Panc1 (cell line): ENCODE data around the gene SLC22A6. TPM values are rescaled to one million over a fixed set of nuclear protein-coding genes. Genes with fewer than 3 reads are reported as not detected.

Experiments used
- ATAC-seq: fragments of 200-7000 bp; cut with Tn5 transposase; 2 replicates; pipeline ENCODE4 v1.9.1; 2020; ENCODE audit warnings: mild to moderate bottlenecking, moderate library complexity
- BruUV-seq: library from RNA; stranded (reverse); fragments of 400-500 nt; replicated peaks from 2 replicates; lab custom pipeline; 2021; lab: Mats Ljungman, UMichigan
- CTCF ChIA-PET: fragments of 300-600 bp; sonication (Branson Sonifier 250); formaldehyde crosslinking; loops from one replicate; lab custom pipeline; 2022; ENCODE audit warnings: antibody characterized with exemption; lab: Charles Lee
- POLR2A ChIA-PET: fragments of 300-600 bp; sonication (Branson Sonifier 250); formaldehyde crosslinking; loops from one replicate; lab custom pipeline; 2022; ENCODE audit warnings: antibody characterized with exemption; lab: Charles Lee
- DNase-seq: peaks from one replicate; pipeline ENCODE4 v3.0.0-alpha.2; 2010; ENCODE audit warnings: low read depth, low spot score
- H3K27ac ChIP-seq: 2 replicates; pipeline ENCODE4 v1.5.1; 2011; ENCODE audit warnings: mild to moderate bottlenecking, low read length, inconsistent platforms
- H3K27me3 ChIP-seq: fragments of 200-500 bp; sonication (Bioruptor generic); 2 replicates; pipeline ENCODE4 v1.6.0; 2014; ENCODE audit warnings: low read length, inconsistent platforms; ENCODE audit not compliant: control insufficient read depth, insufficient read depth
- H3K36me3 ChIP-seq: fragments of 200-500 bp; sonication (Bioruptor generic); 2 replicates; pipeline ENCODE4 v1.5.1; 2014; ENCODE audit warnings: inconsistent platforms, mild to moderate bottlenecking, low read length, moderate library complexity; ENCODE audit not compliant: control insufficient read depth, insufficient read depth
- H3K4me1 ChIP-seq: 2 replicates; pipeline ENCODE4 v1.5.1; 2011; ENCODE audit warnings: inconsistent platforms, mild to moderate bottlenecking, low read length, moderate library complexity; ENCODE audit not compliant: control insufficient read depth, insufficient read depth
- H3K4me3 ChIP-seq, 2 experiments: 2 replicates each; pipeline ENCODE4 v1.5.1; 2011 to 2012; ENCODE audit warnings: low read depth in 2 of 2, low read length in 2 of 2, mild to moderate bottlenecking in 2 of 2, inconsistent platforms in 1 of 2, moderate library complexity in 1 of 2
- H3K9me3 ChIP-seq: fragments of 200-500 bp; sonication (Bioruptor generic); 2 replicates; pipeline ENCODE4 v1.5.1; 2014; ENCODE audit warnings: low read depth, mild to moderate bottlenecking, inconsistent platforms, low read length, moderate library complexity; ENCODE audit not compliant: control insufficient read depth, insufficient read depth
- POLR2AphosphoS5 ChIP-seq: IDR thresholded peaks from 2 replicates; pipeline ENCODE4 v1.6.1; 2012; ENCODE audit warnings: mild to moderate bottlenecking, low read depth, low read length, moderate library complexity
- SIN3A ChIP-seq: IDR thresholded peaks from 2 replicates; pipeline ENCODE4 v1.6.1; 2012; ENCODE audit warnings: low read depth, mild to moderate bottlenecking, low read length, moderate library complexity, borderline replicate concordance; ENCODE audit not compliant: insufficient read depth
- TCF7L2 ChIP-seq: IDR thresholded peaks from 2 replicates; pipeline ENCODE4 v1.6.1; 2011; ENCODE audit warnings: mild to moderate bottlenecking, low read depth, low read length, inconsistent platforms
- in situ Hi-C: cut with HindIII; loops from 2 replicates; pipeline ENCODE4 v1.10.0; 2016; ENCODE audit warnings: low sequenced_read_pairs, low pct_unique_long_range_greater_than_20kb
- intact Hi-C: fragments of 100-400 bp; cut with micrococcal nuclease; formaldehyde crosslinking; loops from one replicate; pipeline ENCODE4 v1.10.0; 2022; ENCODE audit not compliant: unreplicated experiment
- total RNA-seq: library from RNA; stranded (reverse); gene quantifications from one replicate; pipeline ENCODE4 v1.2.1, GENCODE V29; 2021; ENCODE audit not compliant: unreplicated experiment
- TF ChIP-seq, protein P1 (sequence below), 2 experiments: IDR thresholded peaks; 2 replicates each; pipeline ENCODE4 v1.6.1; 2011 to 2012; ENCODE audit warnings: low read depth in 2 of 2, control low read depth in 1 of 2, low read length in 1 of 2, mild to moderate bottlenecking in 1 of 2, moderate library complexity in 1 of 2; ENCODE audit not compliant: insufficient read depth in 1 of 2
- TF ChIP-seq, protein P2 (sequence below): fragments of 450-650 bp; IDR thresholded peaks from 2 replicates; pipeline ENCODE4 v1.5.1; 2017; ENCODE audit warnings: mild to moderate bottlenecking

The SLC22A6 gene
- total RNA-seq, 1 experiment from 2014 or later, result not detected

DNA sequence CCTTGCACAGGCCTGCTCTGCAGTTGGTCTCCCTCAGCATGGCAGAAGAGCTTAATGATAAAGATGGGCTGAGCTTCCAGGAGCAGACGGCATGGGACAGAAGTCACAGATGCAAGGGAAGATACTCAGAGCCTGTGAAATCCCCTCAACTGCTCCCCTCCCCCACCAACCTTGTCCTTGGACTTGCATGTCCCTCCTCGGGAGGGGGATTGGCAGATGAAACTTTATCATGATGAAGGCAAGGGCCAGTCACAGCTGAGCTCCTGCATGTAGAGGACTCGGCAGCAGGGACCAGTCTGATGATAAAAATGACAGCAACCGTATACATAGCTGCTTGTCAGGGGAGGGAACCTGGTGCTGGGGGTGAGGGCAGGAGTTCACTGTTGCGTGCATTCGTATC, 37.7 kb upstream of the SLC22A6 start:
- TF ChIP-seq POLR2AphosphoS5, result no peak
- TF ChIP-seq TCF7L2, result no peak
- TF ChIP-seq, protein P1, sequence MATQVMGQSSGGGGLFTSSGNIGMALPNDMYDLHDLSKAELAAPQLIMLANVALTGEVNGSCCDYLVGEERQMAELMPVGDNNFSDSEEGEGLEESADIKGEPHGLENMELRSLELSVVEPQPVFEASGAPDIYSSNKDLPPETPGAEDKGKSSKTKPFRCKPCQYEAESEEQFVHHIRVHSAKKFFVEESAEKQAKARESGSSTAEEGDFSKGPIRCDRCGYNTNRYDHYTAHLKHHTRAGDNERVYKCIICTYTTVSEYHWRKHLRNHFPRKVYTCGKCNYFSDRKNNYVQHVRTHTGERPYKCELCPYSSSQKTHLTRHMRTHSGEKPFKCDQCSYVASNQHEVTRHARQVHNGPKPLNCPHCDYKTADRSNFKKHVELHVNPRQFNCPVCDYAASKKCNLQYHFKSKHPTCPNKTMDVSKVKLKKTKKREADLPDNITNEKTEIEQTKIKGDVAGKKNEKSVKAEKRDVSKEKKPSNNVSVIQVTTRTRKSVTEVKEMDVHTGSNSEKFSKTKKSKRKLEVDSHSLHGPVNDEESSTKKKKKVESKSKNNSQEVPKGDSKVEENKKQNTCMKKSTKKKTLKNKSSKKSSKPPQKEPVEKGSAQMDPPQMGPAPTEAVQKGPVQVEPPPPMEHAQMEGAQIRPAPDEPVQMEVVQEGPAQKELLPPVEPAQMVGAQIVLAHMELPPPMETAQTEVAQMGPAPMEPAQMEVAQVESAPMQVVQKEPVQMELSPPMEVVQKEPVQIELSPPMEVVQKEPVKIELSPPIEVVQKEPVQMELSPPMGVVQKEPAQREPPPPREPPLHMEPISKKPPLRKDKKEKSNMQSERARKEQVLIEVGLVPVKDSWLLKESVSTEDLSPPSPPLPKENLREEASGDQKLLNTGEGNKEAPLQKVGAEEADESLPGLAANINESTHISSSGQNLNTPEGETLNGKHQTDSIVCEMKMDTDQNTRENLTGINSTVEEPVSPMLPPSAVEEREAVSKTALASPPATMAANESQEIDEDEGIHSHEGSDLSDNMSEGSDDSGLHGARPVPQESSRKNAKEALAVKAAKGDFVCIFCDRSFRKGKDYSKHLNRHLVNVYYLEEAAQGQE (IDR thresholded peaks at IDR 0.05; ENCODE audit: insufficient read depth in 1 of 2, low read depth in 2 of 2, low read length in 1 of 2), result no peak
- TF ChIP-seq SIN3A, result no peak
- TF ChIP-seq, protein P2, sequence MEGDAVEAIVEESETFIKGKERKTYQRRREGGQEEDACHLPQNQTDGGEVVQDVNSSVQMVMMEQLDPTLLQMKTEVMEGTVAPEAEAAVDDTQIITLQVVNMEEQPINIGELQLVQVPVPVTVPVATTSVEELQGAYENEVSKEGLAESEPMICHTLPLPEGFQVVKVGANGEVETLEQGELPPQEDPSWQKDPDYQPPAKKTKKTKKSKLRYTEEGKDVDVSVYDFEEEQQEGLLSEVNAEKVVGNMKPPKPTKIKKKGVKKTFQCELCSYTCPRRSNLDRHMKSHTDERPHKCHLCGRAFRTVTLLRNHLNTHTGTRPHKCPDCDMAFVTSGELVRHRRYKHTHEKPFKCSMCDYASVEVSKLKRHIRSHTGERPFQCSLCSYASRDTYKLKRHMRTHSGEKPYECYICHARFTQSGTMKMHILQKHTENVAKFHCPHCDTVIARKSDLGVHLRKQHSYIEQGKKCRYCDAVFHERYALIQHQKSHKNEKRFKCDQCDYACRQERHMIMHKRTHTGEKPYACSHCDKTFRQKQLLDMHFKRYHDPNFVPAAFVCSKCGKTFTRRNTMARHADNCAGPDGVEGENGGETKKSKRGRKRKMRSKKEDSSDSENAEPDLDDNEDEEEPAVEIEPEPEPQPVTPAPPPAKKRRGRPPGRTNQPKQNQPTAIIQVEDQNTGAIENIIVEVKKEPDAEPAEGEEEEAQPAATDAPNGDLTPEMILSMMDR, result no peak
- in situ Hi-C loops, result no loop called here
- H3K27me3 ChIP-seq, result no peaks in the 10 kb centered on the region; the same call in 1 of the 2 replicates
- H3K4me1 ChIP-seq, result peaks cover 6% of the 10 kb centered on the region
- intact Hi-C loops, result no loop called here
- no peak overlapping the region for H3K27ac ChIP-seq
- H3K36me3 ChIP-seq, result no peaks in the 10 kb centered on the region
- ATAC-seq (no peak), DNase-seq (no peak)
- no peaks in the 10 kb centered on the region for H3K9me3 ChIP-seq
- ChIA-PET CTCF (interaction anchor here (0.6 to 2.5 kb wide), 4 partner anchors 22 to 118 kb away, joined by 3 to 31 read pairs (median 7); no protein-coding TSS in a partner anchor), POLR2A (no interaction called here)
- no TSS peak for BruUV-seq
- H3K4me3 ChIP-seq, result no peak overlapping the region

DNA sequence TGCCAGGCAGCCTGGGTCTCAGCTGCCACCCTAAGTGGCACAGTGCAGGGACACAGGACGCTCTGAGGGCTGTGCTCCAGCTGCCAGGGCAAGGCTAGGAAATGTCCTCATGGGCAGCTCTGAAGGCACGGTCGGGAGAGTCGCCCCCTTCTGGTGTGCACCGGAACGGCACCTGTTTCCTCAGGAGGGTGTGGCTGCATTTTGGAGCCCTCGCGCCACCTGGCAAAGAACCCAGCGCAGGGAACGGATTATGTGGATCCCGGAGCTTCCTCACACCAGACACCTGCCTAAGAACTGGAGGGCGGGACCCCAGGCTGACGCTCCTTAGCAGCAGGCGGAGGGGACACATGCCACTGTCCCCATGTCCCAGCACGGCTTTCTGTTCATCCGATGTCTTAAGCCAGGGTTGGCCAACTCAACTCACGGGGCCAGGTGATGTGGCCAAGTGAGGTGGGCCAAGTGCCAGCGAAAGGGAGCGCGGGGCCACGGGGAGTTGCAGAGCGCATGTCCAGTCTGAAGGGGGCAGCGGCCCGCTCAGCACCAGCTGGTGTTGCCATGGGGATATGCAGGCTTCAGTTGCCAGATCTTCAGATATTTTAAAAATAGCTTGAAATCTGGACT, 36.0 kb upstream of the SLC22A6 start:
- in situ Hi-C loops, result no loop called here
- ATAC-seq (no peak), DNase-seq (no peak)
- H3K4me3 ChIP-seq, result no peak overlapping the region
- no peaks in the 10 kb centered on the region for H3K9me3 ChIP-seq
- no peak for TF ChIP-seq SIN3A
- no peak for TF ChIP-seq TCF7L2
- TF ChIP-seq, protein P1 (IDR thresholded peaks at IDR 0.05; ENCODE audit: insufficient read depth in 1 of 2, low read depth in 2 of 2, low read length in 1 of 2), result no peak
- TF ChIP-seq, protein P2, result peak; percentile 83
- TF ChIP-seq POLR2AphosphoS5, result no peak
- intact Hi-C loops, result no loop called here
- no peak overlapping the region for H3K27ac ChIP-seq
- BruUV-seq, result no TSS peak
- H3K36me3 ChIP-seq, result no peaks in the 10 kb centered on the region
- no peaks in the 10 kb centered on the region; the same call in 1 of the 2 replicates for H3K27me3 ChIP-seq
- peaks cover 10% of the 10 kb centered on the region for H3K4me1 ChIP-seq
- POLR2A ChIA-PET, result interaction anchor here (0.6 to 0.7 kb wide), 2 partner anchors 27 to 526 kb away, joined by 3 to 4 read pairs; no protein-coding TSS in a partner anchor
- CTCF ChIA-PET, result interaction anchor here (1.1 to 1.2 kb wide), 3 partner anchors 30 to 115 kb away, joined by 3 read pairs; no protein-coding TSS in a partner anchor
